Liver (tissue), 9 donors: Measurements from ENCODE around the gene MRPS14. TPM values are rescaled to one million over a fixed set of nuclear protein-coding genes. Genes with fewer than 3 reads are reported as not detected.

Experiments
- DNase-seq: peaks from one replicate; pipeline ENCODE4 v3.0.0-alpha.2; 2017; ENCODE audit warnings: low spot score
- H3K27ac ChIP-seq, 2 donors: one replicate each; pipeline ENCODE4 v1.7.0; 2013; ENCODE audit warnings: inconsistent platforms in 2 of 2, low read length in 2 of 2, control low read depth in 1 of 2, low read depth in 1 of 2, mild to moderate bottlenecking in 1 of 2
- H3K27me3 ChIP-seq, 4 donors: one replicate each; pipeline versions ENCODE4 v1.6.1 to v1.7.0; 2013; ENCODE audit warnings: low read length in 3 of 4, inconsistent platforms in 1 of 4, mild to moderate bottlenecking in 1 of 4, moderate library complexity in 1 of 4; ENCODE audit not compliant: control insufficient read depth in 4 of 4, insufficient read depth in 4 of 4
- H3K36me3 ChIP-seq, 4 donors: one replicate each; pipeline versions ENCODE4 v1.6.1 to v1.7.0; 2013; ENCODE audit warnings: low read length in 3 of 4, mild to moderate bottlenecking in 3 of 4, low read depth in 1 of 4, moderate library complexity in 1 of 4; ENCODE audit not compliant: control insufficient read depth in 4 of 4, insufficient read depth in 3 of 4
- H3K4me1 ChIP-seq, 4 donors: one replicate each; pipeline versions ENCODE4 v1.6.1 to v1.7.0; 2013; ENCODE audit warnings: low read length in 3 of 4, mild to moderate bottlenecking in 3 of 4, moderate library complexity in 1 of 4; ENCODE audit not compliant: control insufficient read depth in 4 of 4, insufficient read depth in 4 of 4
- H3K4me3 ChIP-seq, 3 donors: one replicate each; pipeline versions ENCODE4 v1.6.1 to v1.7.0; 2013; ENCODE audit warnings: low read length in 3 of 3, control low read depth in 1 of 3, low read depth in 1 of 3, mild to moderate bottlenecking in 1 of 3
- H3K9ac ChIP-seq, 2 donors: one replicate each; pipeline ENCODE4 v1.7.0; 2013; ENCODE audit warnings: low read length in 2 of 2, mild to moderate bottlenecking in 2 of 2, moderate library complexity in 2 of 2, control low read depth in 1 of 2, low read depth in 1 of 2
- H3K9me3 ChIP-seq, 4 donors: one replicate each; pipeline versions ENCODE4 v1.6.1 to v1.7.0; 2013; ENCODE audit warnings: low read length in 3 of 4; ENCODE audit not compliant: control insufficient read depth in 4 of 4
- ATF3 ChIP-seq: IDR thresholded peaks from 2 replicates; pipeline ENCODE4 v1.6.1; 2016; ENCODE audit warnings: antibody characterized with exemption
- CTCF ChIP-seq: fragments of 150-350 bp; IDR thresholded peaks from 2 replicates; pipeline ENCODE4 v1.5.1; 2017; ENCODE audit warnings: improper control_type of control experiment, low read depth, low read length; ENCODE audit not compliant: missing input control
- EGR1 ChIP-seq, 2 donors: IDR thresholded peaks; 2 replicates each; pipeline ENCODE4 v1.6.1; 2016 to 2018; ENCODE audit warnings: antibody characterized with exemption in 2 of 2, low read depth in 2 of 2
- FOXA1 ChIP-seq: IDR thresholded peaks from 2 replicates; pipeline ENCODE4 v1.6.1; 2016; ENCODE audit warnings: antibody characterized with exemption
- FOXA2 ChIP-seq: IDR thresholded peaks from 2 replicates; pipeline ENCODE4 v1.6.1; 2016; ENCODE audit warnings: antibody characterized with exemption
- GABPA ChIP-seq, 2 donors: IDR thresholded peaks in 1 of 2; conservative IDR thresholded peaks in 1 of 2; 2 replicates each; pipeline ENCODE4 v1.6.1; 2016; ENCODE audit warnings: antibody characterized with exemption in 2 of 2, mild to moderate bottlenecking in 1 of 2, moderate library complexity in 1 of 2
- HNF4A ChIP-seq, 2 donors: conservative IDR thresholded peaks; 2 replicates each; pipeline ENCODE4 v1.6.1; 2016; ENCODE audit warnings: antibody characterized with exemption in 2 of 2, mild to moderate bottlenecking in 2 of 2
- HNF4G ChIP-seq: IDR thresholded peaks from 2 replicates; pipeline ENCODE4 v1.6.1; 2016; ENCODE audit warnings: antibody characterized with exemption
- JUND ChIP-seq, 2 donors: IDR thresholded peaks; 2 replicates each; pipeline ENCODE4 v1.6.1; 2016; ENCODE audit warnings: antibody characterized with exemption in 2 of 2
- NR2F2 ChIP-seq: IDR thresholded peaks from 2 replicates; pipeline ENCODE4 v1.6.1; 2016; ENCODE audit warnings: antibody characterized with exemption
- RAD21 ChIP-seq, 2 donors: IDR thresholded peaks; 2 replicates each; pipeline ENCODE4 v1.6.1; 2016; ENCODE audit warnings: antibody characterized with exemption in 2 of 2, mild to moderate bottlenecking in 2 of 2
- REST ChIP-seq: IDR thresholded peaks from 2 replicates; pipeline ENCODE4 v1.6.1; 2016; ENCODE audit warnings: antibody characterized with exemption, mild to moderate bottlenecking
- RXRA ChIP-seq, 2 donors: IDR thresholded peaks; 2 replicates each; pipeline ENCODE4 v1.6.1; 2017 to 2018; ENCODE audit warnings: antibody characterized with exemption in 2 of 2, mild to moderate bottlenecking in 1 of 2
- SP1 ChIP-seq: IDR thresholded peaks from 2 replicates; pipeline ENCODE4 v1.6.1; 2018; ENCODE audit warnings: antibody characterized with exemption, mild to moderate bottlenecking
- TAF1 ChIP-seq: conservative IDR thresholded peaks from 2 replicates; pipeline ENCODE4 v1.6.1; 2016; ENCODE audit warnings: antibody characterized with exemption, mild to moderate bottlenecking
- ZBTB33 ChIP-seq: IDR thresholded peaks from 2 replicates; pipeline ENCODE4 v1.6.1; 2016; ENCODE audit warnings: antibody characterized with exemption
- whole genome bisulfite sequencing: extraction: QIAGEN DNeasy Blood & Tissue Kit; methylation state at CpG from one replicate; pipeline ENCODE4 v1.1.7; 2013; 5-methylcytosine and 5-hydroxymethylcytosine counted together
- polyA plus RNA-seq, 2 donors: library from polyadenylated mRNA; stranded (reverse) in 1 of 2; unstranded in 1 of 2; fragments of 200-250 nt in 1 of 2; fragments of >200 nt in 1 of 2; fragmentation: Nextera tagmentation in 1 of 2; extraction: Ambion mirVana in 1 of 2; gene quantifications; one replicate each; pipeline versions ENCODE4 v1.2.1 to v1.2.3, GENCODE V29; 2013 to 2015
- total RNA-seq, 2 donors: library from RNA; depleted of rRNA; stranded (reverse); fragments of >200 nt; gene quantifications; one replicate each; pipeline ENCODE4 v1.2.3, GENCODE V29; 2014
- donor health status: healthy.
- donor health status: healthy.
- donor health status: healthy.
- donor health status: healthy.
- donor health status: healthy.

MRPS14 gene
- total and polyA plus RNA-seq, 4 donors = 14.9 to 41.4 (median 22.4) TPM

- Histone ChIP-seq H3K27me3 (no peaks in the 10 kb centered on the region), H3K4me3 (no peak overlapping the region), H3K9ac (no peak overlapping the region), H3K27ac (no peak overlapping the region), H3K9me3 (no peaks in the 10 kb centered on the region), H3K4me1 (no peaks in the 10 kb centered on the region), H3K36me3 (no peaks in the 10 kb centered on the region)
- TF ChIP-seq JUND (IDR thresholded peaks at IDR 0.05) (no peak), FOXA1 (no peak), CTCF (no peak), GABPA (IDR thresholded peaks at IDR 0.05 in 1 of 2, conservative IDR thresholded peaks at IDR 0.05 in 1 of 2) (no peak), RAD21 (IDR thresholded peaks at IDR 0.05) (no peak), ZBTB33 (no peak), SP1 (no peak), HNF4A (conservative IDR thresholded peaks at IDR 0.05) (no peak), TAF1 (no peak), FOXA2 (no peak), EGR1 (IDR thresholded peaks at IDR 0.05; ENCODE audit: low read depth in 2 of 2) (no peak), REST (no peak), HNF4G (no peak), ATF3 (no peak), NR2F2 (no peak), RXRA (IDR thresholded peaks at IDR 0.05) (no peak)
- DNase-seq = no peak
- 94% methylated on average over 6 of the region's 6 CpGs for WGBS
Measured at GRCh38 chr1:175035865-175036264, 12.6 kb upstream of the MRPS14 start.

GRCh38 chr1:175034775-175035174, 11.6 kb upstream of the MRPS14 start:
- TF ChIP-seq EGR1 (IDR thresholded peaks at IDR 0.05; ENCODE audit: low read depth in 2 of 2) (no peak), RXRA (IDR thresholded peaks at IDR 0.05) (no peak), JUND (IDR thresholded peaks at IDR 0.05) (no peak), GABPA (IDR thresholded peaks at IDR 0.05 in 1 of 2, conservative IDR thresholded peaks at IDR 0.05 in 1 of 2) (no peak), HNF4A (conservative IDR thresholded peaks at IDR 0.05) (no peak), ZBTB33 (no peak), RAD21 (IDR thresholded peaks at IDR 0.05) (no peak), HNF4G (no peak)
- H3K9ac ChIP-seq = no peak overlapping the region
- no peak overlapping the region for H3K27ac ChIP-seq
- no peaks in the 10 kb centered on the region for H3K9me3 ChIP-seq
- no peak for DNase-seq
- H3K27me3 ChIP-seq = no peaks in the 10 kb centered on the region
- no peaks in the 10 kb centered on the region for H3K4me1 ChIP-seq
- H3K4me3 ChIP-seq = no peak overlapping the region
- no peaks in the 10 kb centered on the region for H3K36me3 ChIP-seq
- WGBS = 41% methylated on average over 2 of the region's 2 CpGs
